ENCODE measurements around the gene CADM2. TPM values are rescaled to one million over a fixed set of nuclear protein-coding genes. Genes with fewer than 3 reads are reported as not detected.

Gene CADM2
- total RNA-seq, 1 experiment from 2014 or later = not detected

GRCh38 chr3:85288257-85288656 lies 329.5 kb downstream of the CADM2 start:
- Histone ChIP-seq H3K27me3 (replicated peaks; ENCODE audit: control insufficient read depth, insufficient read depth, low read length) (no peaks in the 10 kb centered on the region), H3K4me3 (ENCODE audit: low read depth, low read length) (no peak overlapping the region), H3K36me3 (ENCODE audit: control insufficient read depth, insufficient read depth, low read length) (no peaks in the 10 kb centered on the region), H3K9me3 (no peaks in the 10 kb centered on the region), H3K4me1 (no peaks in the 10 kb centered on the region)
- DNase-seq = no peak
- Mint-ChIP-seq H3K36me3 (ENCODE audit: insufficient read depth, unreplicated experiment) (no peaks in the 10 kb centered on the region), H3K9me3 (ENCODE audit: unreplicated experiment) (no peaks in the 10 kb centered on the region), H3K4me1 (ENCODE audit: low read depth, unreplicated experiment) (no peaks in the 10 kb centered on the region), H3K4me3 (ENCODE audit: unreplicated experiment) (no peak overlapping the region), H3K27me3 (ENCODE audit: insufficient read depth, unreplicated experiment) (no peaks in the 10 kb centered on the region), H3K27ac (ENCODE audit: unreplicated experiment) (no peak overlapping the region)
- TF ChIP-seq CTCF (IDR thresholded peaks at IDR 0.05; ENCODE audit: insufficient read depth in 1 of 2, low read depth in 1 of 2, low read length in 1 of 2, severe bottlenecking in 1 of 2, unreplicated experiment in 1 of 2) = no peak
- ChIA-PET CTCF (no interaction called here), POLR2A (no interaction called here)
- BruUV-seq (replicated peaks) = no TSS peak
- intact Hi-C loops (cut with micrococcal nuclease; ENCODE audit: unreplicated experiment) = no loop called here

- no peaks in the 10 kb centered on the region for H3K27me3 Mint-ChIP-seq (ENCODE audit: insufficient read depth, unreplicated experiment)
Observed at GRCh38 chr3:85297291-85297690, 338.5 kb downstream of the CADM2 start.

GRCh38 chr3:85298032-85298431 lies 339.2 kb downstream of the CADM2 start:
- intact Hi-C loops (cut with micrococcal nuclease; ENCODE audit: unreplicated experiment) = no loop called here
- Histone ChIP-seq H3K9me3 (no peaks in the 10 kb centered on the region), H3K4me3 (ENCODE audit: low read depth, low read length) (no peak overlapping the region), H3K27me3 (replicated peaks; ENCODE audit: control insufficient read depth, insufficient read depth, low read length) (no peaks in the 10 kb centered on the region), H3K36me3 (ENCODE audit: control insufficient read depth, insufficient read depth, low read length) (no peaks in the 10 kb centered on the region), H3K4me1 (no peaks in the 10 kb centered on the region)
- TF ChIP-seq CTCF (IDR thresholded peaks at IDR 0.05; ENCODE audit: insufficient read depth in 1 of 2, low read depth in 1 of 2, low read length in 1 of 2, severe bottlenecking in 1 of 2, unreplicated experiment in 1 of 2) = no peak
- H3K27ac Mint-ChIP-seq (ENCODE audit: unreplicated experiment) = no peak overlapping the region
- H3K9me3 Mint-ChIP-seq (ENCODE audit: unreplicated experiment) = no peaks in the 10 kb centered on the region
- no peak overlapping the region for H3K4me3 Mint-ChIP-seq (ENCODE audit: unreplicated experiment)
- ChIA-PET CTCF (no interaction called here), POLR2A (no interaction called here)
- no peak for DNase-seq
- no peaks in the 10 kb centered on the region for H3K27me3 Mint-ChIP-seq (ENCODE audit: insufficient read depth, unreplicated experiment)
- BruUV-seq (replicated peaks) = no TSS peak
- H3K36me3 Mint-ChIP-seq (ENCODE audit: insufficient read depth, unreplicated experiment) = no peaks in the 10 kb centered on the region
- no peaks in the 10 kb centered on the region for H3K4me1 Mint-ChIP-seq (ENCODE audit: low read depth, unreplicated experiment)

More at GRCh38 chr3:85297291-85297690, 338.5 kb downstream of the CADM2 start:
- H3K27ac Mint-ChIP-seq (ENCODE audit: unreplicated experiment) = no peak overlapping the region
- no TSS peak for BruUV-seq (replicated peaks)
- DNase-seq = no peak
- no peak overlapping the region for H3K4me3 ChIP-seq (ENCODE audit: low read depth, low read length)
- CTCF ChIA-PET = no interaction called here
- TF ChIP-seq CTCF (IDR thresholded peaks at IDR 0.05; ENCODE audit: insufficient read depth in 1 of 2, low read depth in 1 of 2, low read length in 1 of 2, severe bottlenecking in 1 of 2, unreplicated experiment in 1 of 2) = no peak
- no peaks in the 10 kb centered on the region for H3K9me3 ChIP-seq
- no peaks in the 10 kb centered on the region for H3K36me3 Mint-ChIP-seq (ENCODE audit: insufficient read depth, unreplicated experiment)
- no peaks in the 10 kb centered on the region for H3K36me3 ChIP-seq (ENCODE audit: control insufficient read depth, insufficient read depth, low read length)
- no peaks in the 10 kb centered on the region for H3K27me3 ChIP-seq (replicated peaks; ENCODE audit: control insufficient read depth, insufficient read depth, low read length)
- POLR2A ChIA-PET = no interaction called here
- no peak overlapping the region for H3K4me3 Mint-ChIP-seq (ENCODE audit: unreplicated experiment)
- H3K4me1 Mint-ChIP-seq (ENCODE audit: low read depth, unreplicated experiment) = no peaks in the 10 kb centered on the region
- intact Hi-C loops (cut with micrococcal nuclease; ENCODE audit: unreplicated experiment) = no loop called here
- no peaks in the 10 kb centered on the region for H3K4me1 ChIP-seq
- H3K9me3 Mint-ChIP-seq (ENCODE audit: unreplicated experiment) = no peaks in the 10 kb centered on the region

Data from Caco-2 (cell line).